A172 (cell line): Measurements from ENCODE around the gene FCHO2. TPM values are rescaled to one million over a fixed set of nuclear protein-coding genes. Genes with fewer than 3 reads are reported as not detected.

Experiments used
- DNase-seq: peaks from one replicate; pipeline ENCODE4 v3.0.0-alpha.2; 2015; ENCODE audit warnings: low spot score
- total RNA-seq: library from RNA; depleted of rRNA; stranded (reverse); fragments of >200 nt; shearing (Covaris generic); gene quantifications from 2 replicates; pipeline ENCODE4 v1.2.3, GENCODE V29; 2014

FCHO2 gene
- total RNA-seq, 1 experiment from 2014 or later = 12.9 TPM

- no peak for DNase-seq
Measured at GRCh38 chr5:73028991-73029595, 73.3 kb downstream of the FCHO2 start.

GRCh38 chr5:73030531-73030930 is 74.7 kb downstream of the FCHO2 start:
- peak; percentile 8 for DNase-seq

DNA sequence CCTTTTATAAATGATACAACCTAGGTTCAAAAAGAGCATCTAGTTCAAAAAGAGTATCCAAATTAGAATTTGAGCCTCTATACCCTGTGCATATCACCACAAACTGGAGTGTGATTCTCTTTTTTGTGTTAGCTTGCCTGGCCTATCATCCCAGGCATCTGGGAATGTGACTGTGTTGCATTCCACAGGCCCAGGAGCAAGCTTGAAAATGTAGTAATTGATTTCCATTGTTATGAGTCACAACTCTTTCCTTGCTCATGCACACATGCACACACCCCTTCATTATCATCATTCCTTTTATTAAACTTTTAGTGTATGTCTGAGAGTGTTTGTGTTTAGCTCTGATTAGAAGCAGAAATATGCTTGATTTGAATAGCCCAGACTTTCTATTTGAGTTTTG is 75.2 kb downstream of the FCHO2 start:
- DNase-seq = peak; percentile 80

GRCh38 chr5:73031839-73032238 is 76.0 kb downstream of the FCHO2 start:
- peak; percentile 8 for DNase-seq

DNA sequence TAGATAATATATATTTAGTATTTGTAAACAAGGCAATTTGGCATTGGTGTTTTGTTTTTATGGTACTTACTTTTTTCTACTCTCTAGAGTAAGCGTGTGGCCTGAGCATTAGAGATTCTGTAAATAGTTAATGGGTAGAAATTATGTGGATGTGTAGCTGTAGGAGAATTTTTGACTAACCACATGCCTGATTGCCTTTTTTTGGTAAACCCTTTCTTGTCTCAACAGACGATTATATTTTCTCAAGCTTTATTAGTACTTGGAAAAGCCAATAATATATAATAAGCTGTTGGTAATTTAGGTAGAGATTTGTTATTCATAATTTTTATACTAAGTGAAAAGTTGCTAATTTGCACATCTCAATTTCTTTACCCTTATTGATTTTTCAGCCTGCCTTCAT is 76.8 kb downstream of the FCHO2 start:
- no peak for DNase-seq

GRCh38 chr5:73037545-73037944 is 81.7 kb downstream of the FCHO2 start:
- no peak for DNase-seq

- DNase-seq = peak; percentile 15
Measured at GRCh38 chr5:73039082-73039481, 83.2 kb downstream of the FCHO2 start.

- DNase-seq = no peak
Measured at GRCh38 chr5:73042993-73043392, 87.2 kb downstream of the FCHO2 start.

- DNase-seq = no peak
Measured at GRCh38 chr5:73044546-73044945, 88.7 kb downstream of the FCHO2 start.

DNA sequence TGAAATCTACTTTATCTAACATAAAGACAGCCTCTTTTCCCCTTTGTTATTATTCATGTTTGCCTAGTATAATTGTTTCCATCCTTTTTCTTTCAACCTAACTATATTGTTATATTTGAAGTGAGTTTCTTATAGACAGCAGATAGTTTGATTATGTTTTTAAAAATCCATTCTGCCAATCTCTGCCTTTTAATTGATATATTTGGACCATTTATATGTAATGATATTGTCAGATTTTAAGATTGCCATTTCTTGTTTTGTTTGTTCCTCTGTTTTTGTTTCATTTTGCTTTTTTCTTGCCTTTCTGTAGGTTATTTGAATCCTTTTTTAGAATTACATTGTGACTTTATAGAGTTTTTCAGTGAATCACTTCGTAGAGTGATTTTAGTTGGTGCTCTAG is 89.8 kb downstream of the FCHO2 start:
- no peak for DNase-seq

DNA sequence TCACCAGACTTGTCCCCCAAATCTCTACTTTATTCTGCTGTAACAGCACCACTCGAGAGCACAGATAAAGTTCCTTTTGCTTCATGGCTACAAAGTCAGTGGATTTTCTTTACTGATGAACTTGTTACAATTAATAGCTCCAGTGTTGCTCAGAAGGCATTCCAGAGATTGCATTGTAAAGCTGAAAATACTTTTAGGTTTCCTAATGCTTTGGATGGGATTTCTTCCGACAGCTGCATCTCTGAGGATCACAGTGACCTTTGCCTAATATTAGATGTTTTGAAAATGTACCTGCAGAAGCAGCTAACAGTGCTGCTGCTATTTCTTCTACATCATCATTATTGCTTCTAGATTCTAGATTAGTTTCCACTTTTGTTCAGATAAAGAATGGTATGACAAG is 105.8 kb downstream of the FCHO2 start:
- no peak for DNase-seq

- DNase-seq = peak; percentile 48
Measured at GRCh38 chr5:73066466-73066865, 110.6 kb downstream of the FCHO2 start.

DNA sequence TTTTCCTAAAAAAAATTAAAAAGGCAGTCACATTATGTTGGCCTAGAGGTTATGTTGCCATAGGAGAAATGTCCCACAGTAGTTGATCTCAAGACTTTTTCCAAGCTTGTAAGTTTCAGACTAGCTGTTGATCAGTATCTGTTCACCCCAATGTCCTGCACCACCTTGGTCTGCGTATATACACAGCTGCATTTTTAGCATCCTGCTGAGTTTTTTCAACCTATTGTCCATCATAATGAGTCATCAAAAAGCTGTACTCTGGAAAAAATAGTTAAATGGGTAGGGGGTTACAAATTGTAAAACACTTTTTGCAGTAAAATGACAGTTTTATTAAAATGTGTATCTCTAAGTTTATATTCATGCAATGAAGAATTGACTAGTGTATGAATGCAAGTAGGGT is 111.4 kb downstream of the FCHO2 start:
- DNase-seq = peak; percentile 12

- DNase-seq = no peak
Measured at GRCh38 chr5:73081093-73081492, 125.3 kb downstream of the FCHO2 start.

DNA sequence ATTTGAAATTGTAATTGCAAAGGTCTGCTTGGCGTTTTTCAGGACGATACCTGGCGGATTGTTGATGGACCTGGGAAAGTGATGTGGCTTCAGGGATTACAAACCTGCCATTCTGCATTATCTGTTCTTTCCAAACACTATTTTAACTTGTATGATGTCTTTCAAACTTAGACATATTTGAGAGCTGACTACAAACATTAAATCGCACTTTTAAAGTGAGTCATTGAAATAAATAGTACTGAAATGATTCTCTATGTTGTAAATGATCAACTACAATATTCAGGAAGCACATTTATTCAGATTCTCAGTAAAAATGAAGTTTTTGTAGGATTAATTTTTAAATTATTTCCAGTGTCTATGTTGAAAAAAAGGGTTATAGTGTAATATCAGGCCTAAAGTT is 132.2 kb downstream of the FCHO2 start:
- DNase-seq = no peak

DNA sequence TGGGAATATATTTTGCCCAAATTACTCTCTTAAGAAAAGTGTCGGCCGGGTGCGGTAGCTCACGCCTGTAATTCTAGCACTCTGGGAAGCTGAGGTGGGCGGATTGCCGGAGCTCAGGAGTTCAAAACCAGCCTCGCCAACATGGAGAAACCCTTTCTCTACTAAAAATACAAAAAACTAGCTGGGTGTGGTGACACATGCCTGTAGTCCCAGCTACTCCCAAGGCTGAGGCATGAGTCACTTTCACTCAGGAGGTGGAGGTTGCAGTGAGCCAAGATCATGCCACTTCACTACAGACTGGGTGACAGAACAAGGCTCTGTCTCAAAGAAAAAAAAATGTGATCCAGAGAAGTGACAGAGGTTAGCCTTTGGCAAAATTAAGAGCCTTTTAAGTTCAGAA is 138.1 kb downstream of the FCHO2 start:
- DNase-seq = peak; percentile 83

GRCh38 chr5:73094415-73094814 is 138.6 kb downstream of the FCHO2 start:
- DNase-seq = no peak

DNA sequence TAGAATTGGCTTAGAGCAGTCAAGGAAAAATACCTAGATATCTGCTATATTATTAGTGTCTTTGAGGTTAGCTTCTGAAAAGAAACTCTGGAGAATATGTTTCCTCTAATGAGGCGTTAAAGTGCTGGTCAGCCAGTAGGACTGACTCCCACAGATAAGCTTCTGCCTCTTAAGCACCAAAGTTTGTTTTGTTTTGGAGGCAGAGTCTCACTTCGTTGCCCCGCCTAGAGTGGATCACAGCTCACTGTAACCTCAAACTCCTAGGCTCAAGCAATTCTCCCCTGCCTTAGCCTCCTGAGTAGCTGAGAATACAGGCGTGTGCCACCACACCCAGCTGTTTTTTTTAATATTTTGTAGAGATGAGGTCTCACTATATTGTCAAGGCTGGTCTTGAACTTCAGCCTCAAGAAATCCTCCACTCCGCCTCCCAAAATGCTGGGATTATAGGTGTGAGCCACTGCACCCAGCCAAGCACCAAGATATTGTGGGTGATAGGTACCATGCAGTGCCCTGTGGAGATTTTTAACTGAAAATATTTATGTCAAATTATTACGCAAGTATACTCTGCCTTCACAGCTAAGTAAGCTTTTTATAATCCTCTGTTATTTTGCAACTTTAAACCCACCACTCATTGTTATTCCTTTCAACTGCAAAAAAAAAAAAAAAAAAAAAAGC is 139.9 kb downstream of the FCHO2 start:
- DNase-seq = no peak

DNA sequence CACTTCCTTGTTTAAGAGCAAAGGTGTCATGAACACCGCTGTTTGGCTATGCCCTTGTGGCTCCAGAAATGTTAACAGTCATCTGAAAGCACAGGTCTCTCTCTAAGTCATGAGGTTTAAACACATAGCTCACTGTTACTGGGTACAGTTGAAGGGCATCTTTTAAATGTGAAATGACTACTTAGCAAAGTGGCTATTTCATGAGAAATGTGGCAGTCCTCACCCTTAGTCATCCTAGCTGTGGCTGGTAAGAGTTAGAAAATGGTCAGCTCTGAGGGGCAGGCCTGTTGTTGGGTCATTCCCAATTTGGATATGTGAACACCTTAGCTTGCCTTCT is 140.4 kb downstream of the FCHO2 start:
- DNase-seq = peak; percentile 18

DNA sequence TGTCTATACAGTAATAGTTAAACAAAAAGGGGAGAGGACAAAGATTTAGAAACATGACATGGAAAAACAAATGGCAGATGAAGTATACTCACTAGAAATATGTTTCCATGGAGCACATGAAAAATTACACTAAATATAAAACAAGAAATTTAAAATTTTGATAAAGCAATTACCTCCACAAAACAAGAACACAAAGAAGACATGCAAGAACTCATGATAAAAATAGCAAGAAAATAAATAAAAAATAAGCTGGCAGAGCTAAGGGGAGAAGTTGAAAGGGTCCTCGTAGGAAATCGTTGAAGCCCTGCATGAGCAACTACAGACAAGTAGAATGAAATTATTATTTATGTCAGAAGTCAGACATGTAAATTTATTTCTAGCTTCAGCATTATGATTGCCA is 141.9 kb downstream of the FCHO2 start:
- DNase-seq = no peak

DNA sequence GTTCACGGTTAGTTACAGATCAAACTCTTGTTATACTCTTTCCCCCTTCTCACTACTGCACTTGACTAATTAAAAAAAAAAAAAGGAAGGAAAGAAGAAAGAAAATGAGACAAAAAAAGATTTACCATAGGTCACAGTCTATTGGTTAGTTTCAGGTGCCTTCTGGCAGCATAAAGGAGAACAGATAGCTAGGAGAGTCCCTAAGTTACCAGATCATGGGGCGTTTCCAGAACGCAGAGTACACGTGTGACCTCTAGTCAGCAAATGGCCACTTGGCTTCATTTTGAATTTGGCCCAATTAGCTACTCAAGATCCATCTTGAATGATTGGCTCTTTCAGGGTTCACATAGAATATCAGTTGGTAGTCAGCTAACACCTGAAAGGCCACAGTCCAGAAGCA is 144.3 kb downstream of the FCHO2 start:
- DNase-seq = no peak

DNA sequence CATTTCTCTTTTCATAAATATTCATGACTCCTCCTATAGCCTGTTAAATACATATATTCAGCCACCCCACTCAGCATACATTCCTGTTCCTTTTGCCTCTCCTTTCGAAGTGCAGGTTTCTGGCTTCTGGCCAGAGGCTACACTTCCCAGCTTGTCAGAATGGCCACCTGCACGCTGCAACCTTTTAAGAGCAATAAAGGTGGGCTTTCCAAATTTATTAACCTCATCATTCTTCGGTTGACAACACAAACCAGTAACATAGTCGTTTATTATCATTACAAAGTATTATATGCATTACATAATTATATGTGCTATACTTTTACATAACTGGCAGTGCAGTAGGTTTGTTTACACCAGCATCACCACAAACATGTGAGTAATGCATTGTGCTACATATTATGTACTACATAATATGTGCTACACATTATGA is 148.0 kb downstream of the FCHO2 start:
- no peak for DNase-seq

GRCh38 chr5:73104326-73104725 is 148.5 kb downstream of the FCHO2 start:
- DNase-seq = no peak

DNA sequence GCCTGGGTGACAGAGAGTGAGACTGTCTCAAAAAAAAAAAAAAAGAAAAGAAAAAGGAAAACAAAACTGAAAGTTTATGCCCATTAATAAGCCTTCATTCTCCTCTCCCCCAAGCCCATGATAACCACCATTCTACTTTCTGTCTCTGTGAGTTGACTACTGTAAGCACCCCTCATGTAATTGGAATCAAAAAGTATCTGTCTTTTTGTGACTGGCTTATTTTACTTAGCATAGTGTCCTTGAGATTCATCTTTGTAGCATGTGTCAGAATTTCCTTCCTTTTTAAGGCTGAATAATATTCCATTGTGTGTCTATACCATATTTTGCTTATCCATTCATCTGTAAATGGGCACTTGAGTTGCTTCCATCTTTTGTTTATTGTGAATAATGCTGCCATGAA is 150.5 kb downstream of the FCHO2 start:
- no peak for DNase-seq
